Fibroblast of skin of right quadriceps (primary cell): ENCODE results near the gene SNRPA.
"Not testable (repeated sequence)": the region's sequence is repeated elsewhere in the genome, so short reads cannot be mapped to it uniquely, and the experiment has no call there.

Experiments
- DNase-seq: peaks from one replicate; pipeline ENCODE4 v3.0.0-alpha.2; 2013

SNRPA gene

GRCh38 chr19:40777937-40778705 lies 27.1 kb downstream of the SNRPA start, which contains the start of gene RAB4B:
RAB4B (plus strand) TSS chr19:40778247; CDS start chr19:40778376, 129 bp downstream.
- DNase-seq = peak; percentile 100

- DNase-seq = no peak
These were observed 27.8 kb downstream of the SNRPA start for GRCh38 chr19:40778706-40779284.

- no peak for DNase-seq
These were observed 29.6 kb downstream of the SNRPA start for GRCh38 chr19:40780582-40780981.

- DNase-seq = no peak
These were observed 30.1 kb downstream of the SNRPA start for GRCh38 chr19:40781140-40781539.

GRCh38 chr19:40783711-40784110 lies 32.7 kb downstream of the SNRPA start:
- DNase-seq = no peak

- DNase-seq = not testable (repeated sequence)
These were observed 33.1 kb downstream of the SNRPA start for GRCh38 chr19:40784146-40784545.

- DNase-seq = no peak
These were observed 34.5 kb downstream of the SNRPA start for GRCh38 chr19:40785526-40785925.

- DNase-seq = no peak
These were observed 35.3 kb downstream of the SNRPA start for GRCh38 chr19:40786060-40787037.

- no peak for DNase-seq
These were observed 40.3 kb downstream of the SNRPA start for GRCh38 chr19:40791349-40791748.

GRCh38 chr19:40791996-40792395 lies 41.0 kb downstream of the SNRPA start:
- DNase-seq = no peak

GRCh38 chr19:40797166-40797962 lies 46.4 kb downstream of the SNRPA start:
- no peak for DNase-seq

- DNase-seq = peak; percentile 44
These were observed 47.1 kb downstream of the SNRPA start for GRCh38 chr19:40797963-40798682.

- DNase-seq = peak; percentile 100
These were observed 47.9 kb downstream of the SNRPA start, which contains the start of gene EGLN2 for GRCh38 chr19:40798683-40799557. EGLN2 (plus strand) TSS chr19:40799191; CDS start chr19:40800573, 1,382 bp downstream.

- no peak for DNase-seq
These were observed 48.7 kb downstream of the SNRPA start for GRCh38 chr19:40799558-40800338.

GRCh38 chr19:40800339-40800996 lies 49.5 kb downstream of the SNRPA start:
- no peak for DNase-seq

GRCh38 chr19:40800997-40801377 lies 50.0 kb downstream of the SNRPA start:
- DNase-seq = no peak

- DNase-seq = no peak
These were observed 50.7 kb downstream of the SNRPA start for GRCh38 chr19:40801426-40802299.
